ENCODE data around the gene COL8A1.

Gene COL8A1

DNA sequence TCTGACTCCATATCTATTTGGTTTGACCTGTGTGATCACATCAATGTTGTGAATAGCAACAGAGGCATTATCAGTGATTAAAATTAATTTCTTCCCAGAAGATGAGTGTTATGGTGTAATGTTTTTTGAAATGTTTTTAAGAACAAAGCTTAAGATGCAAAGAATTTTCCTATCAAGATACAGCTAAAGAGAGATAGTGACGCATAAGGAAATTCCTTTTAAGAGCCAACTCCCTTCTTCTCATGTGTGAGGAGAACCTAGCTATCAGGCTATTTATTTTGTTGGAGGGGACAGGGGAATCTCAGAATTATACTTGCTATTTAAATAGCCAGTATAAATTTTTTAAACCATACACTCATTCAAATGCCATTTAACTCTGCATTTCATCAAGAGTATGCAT is 71.3 kb downstream of the COL8A1 start:
- TF ChIP-seq PAX5 (IDR thresholded peaks at IDR 0.05; ENCODE audit: insufficient read depth, low read length, severe bottlenecking): no peak
- no peak for TF ChIP-seq POU2F2 (IDR thresholded peaks at IDR 0.05; ENCODE audit: low read depth, low read length)
- TF ChIP-seq SPI1 (IDR thresholded peaks at IDR 0.05; ENCODE audit: low read depth, low read length): no peak
- no peak for TF ChIP-seq TAF1 (IDR thresholded peaks at IDR 0.05; ENCODE audit: low read depth, low read length)
- TF ChIP-seq POLR2AphosphoS5 (IDR thresholded peaks at IDR 0.05; ENCODE audit: low read depth, low read length): no peak
- TF ChIP-seq POLR2A (IDR thresholded peaks at IDR 0.05; ENCODE audit: low read depth, low read length): no peak
- FAIRE-seq (no peak), DNase-seq (ENCODE audit: insufficient read length, low spot score) (no peak)

- DNase-seq (ENCODE audit: insufficient read length, low spot score) (no peak), FAIRE-seq (no peak)
- TF ChIP-seq POLR2AphosphoS5 (IDR thresholded peaks at IDR 0.05; ENCODE audit: low read depth, low read length): no peak
- TF ChIP-seq POLR2A (IDR thresholded peaks at IDR 0.05; ENCODE audit: low read depth, low read length): no peak
- TF ChIP-seq SPI1 (IDR thresholded peaks at IDR 0.05; ENCODE audit: low read depth, low read length): no peak
Measured at GRCh38 chr3:99710094-99710493, 71.7 kb downstream of the COL8A1 start.

GRCh38 chr3:99711351-99711750 is 73.0 kb downstream of the COL8A1 start:
- DNase-seq (ENCODE audit: insufficient read length, low spot score): no peak
- no peak for TF ChIP-seq SPI1 (IDR thresholded peaks at IDR 0.05; ENCODE audit: low read depth, low read length)
- TF ChIP-seq TAF1 (IDR thresholded peaks at IDR 0.05; ENCODE audit: low read depth, low read length): no peak
- no peak for FAIRE-seq

GRCh38 chr3:99712291-99712954 is 74.0 kb downstream of the COL8A1 start:
- TF ChIP-seq POU2F2 (IDR thresholded peaks at IDR 0.05; ENCODE audit: low read depth, low read length) (no peak), PAX5 (IDR thresholded peaks at IDR 0.05; ENCODE audit: insufficient read depth, low read length, severe bottlenecking) (no peak), POLR2AphosphoS5 (IDR thresholded peaks at IDR 0.05; ENCODE audit: low read depth, low read length) (no peak), POLR2A (IDR thresholded peaks at IDR 0.05; ENCODE audit: low read depth, low read length) (no peak), SPI1 (IDR thresholded peaks at IDR 0.05; ENCODE audit: low read depth, low read length) (no peak), TAF1 (IDR thresholded peaks at IDR 0.05; ENCODE audit: low read depth, low read length) (no peak)
- no peak for DNase-seq (ENCODE audit: insufficient read length, low spot score)
- no peak for FAIRE-seq

DNA sequence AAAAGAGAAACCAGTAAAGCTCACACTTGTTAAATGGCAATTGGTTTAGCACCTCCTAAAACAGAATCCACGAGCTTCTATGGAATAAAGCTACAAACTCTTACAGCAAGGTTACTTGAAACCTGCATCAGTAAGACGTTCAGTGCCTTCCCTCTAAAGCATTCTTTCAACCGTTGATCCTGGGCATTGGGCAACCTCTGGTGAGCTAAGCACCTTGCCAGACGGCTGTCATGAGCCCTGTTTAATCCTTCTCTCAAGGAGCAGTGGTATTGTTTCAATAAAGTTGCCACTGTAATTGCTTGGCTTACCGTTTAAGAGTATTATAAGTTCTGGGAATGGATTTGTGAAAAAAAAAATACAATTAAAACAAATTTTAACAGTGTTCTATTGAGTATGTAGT is 75.0 kb downstream of the COL8A1 start:
- DNase-seq (ENCODE audit: insufficient read length, low spot score) (no peak), FAIRE-seq (no peak)
- TF ChIP-seq POU2F2 (IDR thresholded peaks at IDR 0.05; ENCODE audit: low read depth, low read length): no peak
- TF ChIP-seq PAX5 (IDR thresholded peaks at IDR 0.05; ENCODE audit: insufficient read depth, low read length, severe bottlenecking): no peak
- TF ChIP-seq POLR2AphosphoS5 (IDR thresholded peaks at IDR 0.05; ENCODE audit: low read depth, low read length): no peak
- TF ChIP-seq SPI1 (IDR thresholded peaks at IDR 0.05; ENCODE audit: low read depth, low read length): no peak
- no peak for TF ChIP-seq TAF1 (IDR thresholded peaks at IDR 0.05; ENCODE audit: low read depth, low read length)
- TF ChIP-seq POLR2A (IDR thresholded peaks at IDR 0.05; ENCODE audit: low read depth, low read length): no peak

GRCh38 chr3:99714146-99714545 is 75.8 kb downstream of the COL8A1 start:
- DNase-seq (ENCODE audit: insufficient read length, low spot score) (no peak), FAIRE-seq (no peak)
- TF ChIP-seq POLR2AphosphoS5 (IDR thresholded peaks at IDR 0.05; ENCODE audit: low read depth, low read length) (no peak), TAF1 (IDR thresholded peaks at IDR 0.05; ENCODE audit: low read depth, low read length) (no peak), POLR2A (IDR thresholded peaks at IDR 0.05; ENCODE audit: low read depth, low read length) (no peak), POU2F2 (IDR thresholded peaks at IDR 0.05; ENCODE audit: low read depth, low read length) (no peak), SPI1 (IDR thresholded peaks at IDR 0.05; ENCODE audit: low read depth, low read length) (no peak), PAX5 (IDR thresholded peaks at IDR 0.05; ENCODE audit: insufficient read depth, low read length, severe bottlenecking) (no peak)

GRCh38 chr3:99714575-99714974 is 76.2 kb downstream of the COL8A1 start:
- no peak for DNase-seq (ENCODE audit: insufficient read length, low spot score)
- TF ChIP-seq POLR2A (IDR thresholded peaks at IDR 0.05; ENCODE audit: low read depth, low read length) (no peak), POLR2AphosphoS5 (IDR thresholded peaks at IDR 0.05; ENCODE audit: low read depth, low read length) (no peak), SPI1 (IDR thresholded peaks at IDR 0.05; ENCODE audit: low read depth, low read length) (no peak), POU2F2 (IDR thresholded peaks at IDR 0.05; ENCODE audit: low read depth, low read length) (no peak), PAX5 (IDR thresholded peaks at IDR 0.05; ENCODE audit: insufficient read depth, low read length, severe bottlenecking) (no peak), TAF1 (IDR thresholded peaks at IDR 0.05; ENCODE audit: low read depth, low read length) (no peak)
- no peak for FAIRE-seq

DNA sequence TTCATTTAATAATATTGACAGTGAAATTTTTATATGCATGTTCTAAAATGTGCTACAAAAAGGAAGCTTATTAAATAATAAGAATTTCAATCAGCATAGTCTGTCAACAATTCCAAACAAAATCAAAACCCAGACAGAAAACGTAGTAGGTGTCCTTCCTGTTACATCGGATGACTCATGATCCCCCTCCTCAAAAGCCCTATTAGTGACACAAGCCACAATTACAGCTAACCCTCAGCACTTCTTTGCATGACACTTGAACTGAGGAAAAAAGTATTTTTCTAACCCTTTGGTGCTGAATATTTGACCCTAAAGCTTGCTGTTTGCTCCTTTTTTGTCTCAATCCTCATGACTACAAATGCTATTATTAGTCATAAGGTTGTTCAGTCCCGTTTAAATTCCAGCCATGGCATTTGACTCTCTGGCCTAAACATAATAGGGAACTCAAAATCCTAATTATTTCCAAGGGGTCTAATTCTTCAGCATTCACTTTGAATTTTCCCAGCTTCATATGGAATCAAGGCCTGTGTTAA is 78.1 kb downstream of the COL8A1 start:
- TF ChIP-seq PAX5 (IDR thresholded peaks at IDR 0.05; ENCODE audit: insufficient read depth, low read length, severe bottlenecking): no peak
- no peak for TF ChIP-seq TAF1 (IDR thresholded peaks at IDR 0.05; ENCODE audit: low read depth, low read length)
- TF ChIP-seq POLR2AphosphoS5 (IDR thresholded peaks at IDR 0.05; ENCODE audit: low read depth, low read length): no peak
- no peak for TF ChIP-seq POLR2A (IDR thresholded peaks at IDR 0.05; ENCODE audit: low read depth, low read length)
- no peak for TF ChIP-seq POU2F2 (IDR thresholded peaks at IDR 0.05; ENCODE audit: low read depth, low read length)
- TF ChIP-seq SPI1 (IDR thresholded peaks at IDR 0.05; ENCODE audit: low read depth, low read length): no peak
- no peak for DNase-seq (ENCODE audit: insufficient read length, low spot score)

GRCh38 chr3:99720985-99721632 is 82.7 kb downstream of the COL8A1 start:
- no peak for DNase-seq (ENCODE audit: insufficient read length, low spot score)
- FAIRE-seq: no peak
- no peak for TF ChIP-seq PAX5 (IDR thresholded peaks at IDR 0.05; ENCODE audit: insufficient read depth, low read length, severe bottlenecking)
- no peak for TF ChIP-seq POLR2AphosphoS5 (IDR thresholded peaks at IDR 0.05; ENCODE audit: low read depth, low read length)
- no peak for TF ChIP-seq TAF1 (IDR thresholded peaks at IDR 0.05; ENCODE audit: low read depth, low read length)
- no peak for TF ChIP-seq POU2F2 (IDR thresholded peaks at IDR 0.05; ENCODE audit: low read depth, low read length)
- TF ChIP-seq POLR2A (IDR thresholded peaks at IDR 0.05; ENCODE audit: low read depth, low read length): no peak
- TF ChIP-seq SPI1 (IDR thresholded peaks at IDR 0.05; ENCODE audit: low read depth, low read length): no peak

More for the DNA sequence above, 78.1 kb downstream of the COL8A1 start:
- FAIRE-seq: no peak
